ENCODE results near the gene NTN5.
"Not testable (repeated sequence)": the region's sequence is repeated elsewhere in the genome, so short reads cannot be mapped to it uniquely, and the experiment has no call there.

The NTN5 gene

GRCh38 chr19:48698046-48698445, 25.2 kb upstream of the NTN5 start:
- in situ Hi-C loops (cut with MboI; ENCODE audit: low sequenced_read_pairs): no loop called here

GRCh38 chr19:48696353-48697010, 23.7 kb upstream of the NTN5 start:
- in situ Hi-C loops (cut with MboI; ENCODE audit: low sequenced_read_pairs): no loop called here

GRCh38 chr19:48695743-48696352, 23.0 kb upstream of the NTN5 start, which contains the start of gene FUT2:
Gene FUT2 (plus strand): TSS chr19:48695971. CDS start chr19:48702957, 6,986 bp downstream.
- in situ Hi-C loops (cut with MboI; ENCODE audit: low sequenced_read_pairs): no loop called here

- in situ Hi-C loops (cut with MboI; ENCODE audit: low sequenced_read_pairs): not testable (repeated sequence)
Measured at GRCh38 chr19:48693629-48694028, 20.8 kb upstream of the NTN5 start.

GRCh38 chr19:48689449-48689848, 16.6 kb upstream of the NTN5 start:
- in situ Hi-C loops (cut with MboI; ENCODE audit: low sequenced_read_pairs): no loop called here

- in situ Hi-C loops (cut with MboI; ENCODE audit: low sequenced_read_pairs): no loop called here
Measured at GRCh38 chr19:48687776-48688175, 15.0 kb upstream of the NTN5 start.

- in situ Hi-C loops (cut with MboI; ENCODE audit: low sequenced_read_pairs): not testable (repeated sequence)
Measured at GRCh38 chr19:48686637-48687036, 13.8 kb upstream of the NTN5 start.

- in situ Hi-C loops (cut with MboI; ENCODE audit: low sequenced_read_pairs): no loop called here
Measured at GRCh38 chr19:48686088-48686487, 13.3 kb upstream of the NTN5 start.

- in situ Hi-C loops (cut with MboI; ENCODE audit: low sequenced_read_pairs): no loop called here
Measured at GRCh38 chr19:48685583-48685982, 12.8 kb upstream of the NTN5 start.

GRCh38 chr19:48683349-48683748, 10.5 kb upstream of the NTN5 start:
- in situ Hi-C loops (cut with MboI; ENCODE audit: low sequenced_read_pairs): no loop called here

GRCh38 chr19:48681127-48681470, 8.3 kb upstream of the NTN5 start:
- in situ Hi-C loops (cut with MboI; ENCODE audit: low sequenced_read_pairs): no loop called here

GRCh38 chr19:48680436-48681126, 7.8 kb upstream of the NTN5 start:
- in situ Hi-C loops (cut with MboI; ENCODE audit: low sequenced_read_pairs): no loop called here

- in situ Hi-C loops (cut with MboI; ENCODE audit: low sequenced_read_pairs): not testable (repeated sequence)
Measured at GRCh38 chr19:48680006-48680405, 7.2 kb upstream of the NTN5 start.

GRCh38 chr19:48678201-48678600, 5.4 kb upstream of the NTN5 start:
- in situ Hi-C loops (cut with MboI; ENCODE audit: low sequenced_read_pairs): no loop called here

- in situ Hi-C loops (cut with MboI; ENCODE audit: low sequenced_read_pairs): no loop called here
Measured at GRCh38 chr19:48676887-48677286, 4.1 kb upstream of the NTN5 start.

GRCh38 chr19:48676487-48676886, 3.7 kb upstream of the NTN5 start:
- in situ Hi-C loops (cut with MboI; ENCODE audit: low sequenced_read_pairs): no loop called here

- in situ Hi-C loops (cut with MboI; ENCODE audit: low sequenced_read_pairs): no loop called here
Measured at GRCh38 chr19:48674921-48675824, 2.4 kb upstream of the NTN5 start.

GRCh38 chr19:48674216-48674809, 1.5 kb upstream of the NTN5 start:
- in situ Hi-C loops (cut with MboI; ENCODE audit: low sequenced_read_pairs): no loop called here

- in situ Hi-C loops (cut with MboI; ENCODE audit: low sequenced_read_pairs): no loop called here
Measured at GRCh38 chr19:48673436-48674100, 751 bp upstream of the NTN5 start.

GRCh38 chr19:48671446-48671995, 1.3 kb downstream of the NTN5 start:
- in situ Hi-C loops (cut with MboI; ENCODE audit: low sequenced_read_pairs): no loop called here

Measured in HL-60/S4 (cell line).